Fibroblast of mammary gland (primary cell): ENCODE measurements around the gene SRSF1.

Source experiments
- DNase-seq: peaks from one replicate; pipeline ENCODE4 v3.0.0-alpha.2; 2010; ENCODE audit warnings: low read depth
- H3K4me3 ChIP-seq: 2 replicates; pipeline ENCODE4 v1.5.1; 2011; ENCODE audit warnings: low read depth, mild to moderate bottlenecking, low read length, moderate library complexity; ENCODE audit not compliant: control insufficient read depth
- CTCF ChIP-seq: conservative IDR thresholded peaks from 2 replicates; pipeline ENCODE4 v1.5.1; 2011; ENCODE audit warnings: low read depth, low read length, inconsistent platforms; ENCODE audit not compliant: control insufficient read depth, insufficient read depth

SRSF1 gene

GRCh38 chr17:58006924-58007780 lies at the start of gene SRSF1:
TSS of gene SRSF1 (minus strand) at chr17:58007246. CDS start at chr17:58007137, 109 bp downstream.
- H3K4me3 ChIP-seq = peak within 1 kb of the TSS; percentile 88
- DNase-seq = peak; percentile 98
- TF ChIP-seq CTCF = no peak

- DNase-seq = no peak
- no peak overlapping the region for H3K4me3 ChIP-seq
- no peak for TF ChIP-seq CTCF
These were observed 49.4 kb upstream of the SRSF1 start for GRCh38 chr17:58056476-58056875.

GRCh38 chr17:58054641-58055040 lies 47.6 kb upstream of the SRSF1 start:
- no peak for TF ChIP-seq CTCF
- no peak overlapping the region for H3K4me3 ChIP-seq
- no peak for DNase-seq

- no peak overlapping the region for H3K4me3 ChIP-seq
- no peak for TF ChIP-seq CTCF
- peak; percentile 2 for DNase-seq
These were observed 46.1 kb upstream of the SRSF1 start for GRCh38 chr17:58052945-58053715.

- no peak for TF ChIP-seq CTCF
- no peak overlapping the region for H3K4me3 ChIP-seq
- no peak for DNase-seq
These were observed 45.4 kb upstream of the SRSF1 start for GRCh38 chr17:58052407-58052806.

GRCh38 chr17:58051468-58051867 lies 44.4 kb upstream of the SRSF1 start:
- no peak for TF ChIP-seq CTCF
- no peak for DNase-seq

More at GRCh38 chr17:58051468-58051867, 44.4 kb upstream of the SRSF1 start:
- no peak overlapping the region for H3K4me3 ChIP-seq
